Tibial nerve (tissue), 4 donors: ENCODE data around the gene C14orf93.

Source experiments
- EP300 ChIP-seq, 2 donors: sonication (generic); formaldehyde crosslinking; IDR thresholded peaks; one replicate each; pipeline ENCODE4 v1.6.1; 2017; ENCODE audit warnings: antibody characterized with exemption in 2 of 2, mild to moderate bottlenecking in 1 of 2
- POLR2A ChIP-seq, 2 donors: fragments of 450-650 bp; IDR thresholded peaks; one replicate each; pipeline ENCODE4 v1.6.1; 2017; ENCODE audit warnings: antibody characterized with exemption in 2 of 2, mild to moderate bottlenecking in 2 of 2, moderate library complexity in 2 of 2
- TF ChIP-seq, protein P1 (sequence below), 5 experiments: fragments of 200-600 bp in 3 of 5; fragments of 450-650 bp in 2 of 5; sonication (generic) in 3 of 5; IDR thresholded peaks; one replicate each; pipeline ENCODE4 v1.5.1; 2016 to 2019; ENCODE audit warnings: antibody characterized with exemption in 5 of 5, mild to moderate bottlenecking in 3 of 5, moderate library complexity in 2 of 5

DNA sequence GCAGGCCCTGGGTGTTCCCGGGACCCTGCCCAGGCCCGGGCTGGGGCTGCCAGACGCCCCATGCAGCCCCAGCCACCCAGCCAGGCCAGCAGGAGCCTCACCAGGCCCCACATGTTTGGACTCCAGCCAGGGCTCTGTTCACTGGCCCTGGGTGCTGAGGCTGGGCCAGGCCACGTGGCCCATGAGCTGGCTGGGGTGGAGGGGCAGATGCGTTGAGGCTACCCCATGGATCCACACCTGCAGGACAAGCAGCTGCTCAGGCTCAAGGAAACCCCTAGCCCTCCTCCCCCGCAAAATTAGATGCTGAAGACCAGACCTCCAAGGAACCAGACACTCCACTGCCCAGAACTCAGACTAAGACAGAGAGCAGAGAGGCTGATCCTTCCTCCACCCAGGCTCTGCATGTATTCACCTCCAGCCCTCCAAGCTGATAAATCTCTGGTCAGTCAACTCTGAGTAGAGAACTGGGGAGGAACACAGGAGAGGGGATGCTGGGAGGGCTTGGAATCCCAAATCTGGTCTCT, 45.7 kb upstream of the C14orf93 start:
- no peak for TF ChIP-seq POLR2A (IDR thresholded peaks at IDR 0.05)
- no peak for TF ChIP-seq EP300 (IDR thresholded peaks at IDR 0.05)
- TF ChIP-seq, protein P1, sequence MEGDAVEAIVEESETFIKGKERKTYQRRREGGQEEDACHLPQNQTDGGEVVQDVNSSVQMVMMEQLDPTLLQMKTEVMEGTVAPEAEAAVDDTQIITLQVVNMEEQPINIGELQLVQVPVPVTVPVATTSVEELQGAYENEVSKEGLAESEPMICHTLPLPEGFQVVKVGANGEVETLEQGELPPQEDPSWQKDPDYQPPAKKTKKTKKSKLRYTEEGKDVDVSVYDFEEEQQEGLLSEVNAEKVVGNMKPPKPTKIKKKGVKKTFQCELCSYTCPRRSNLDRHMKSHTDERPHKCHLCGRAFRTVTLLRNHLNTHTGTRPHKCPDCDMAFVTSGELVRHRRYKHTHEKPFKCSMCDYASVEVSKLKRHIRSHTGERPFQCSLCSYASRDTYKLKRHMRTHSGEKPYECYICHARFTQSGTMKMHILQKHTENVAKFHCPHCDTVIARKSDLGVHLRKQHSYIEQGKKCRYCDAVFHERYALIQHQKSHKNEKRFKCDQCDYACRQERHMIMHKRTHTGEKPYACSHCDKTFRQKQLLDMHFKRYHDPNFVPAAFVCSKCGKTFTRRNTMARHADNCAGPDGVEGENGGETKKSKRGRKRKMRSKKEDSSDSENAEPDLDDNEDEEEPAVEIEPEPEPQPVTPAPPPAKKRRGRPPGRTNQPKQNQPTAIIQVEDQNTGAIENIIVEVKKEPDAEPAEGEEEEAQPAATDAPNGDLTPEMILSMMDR (IDR thresholded peaks at IDR 0.05), result no peak
